Endothelial cell of umbilical vein (primary cell): ENCODE measurements around the gene FNDC3A. TPM values are rescaled to one million over a fixed set of nuclear protein-coding genes. Genes with fewer than 3 reads are reported as not detected.

Experiments
- BruUV-seq: library from RNA; stranded (reverse); fragments of 400-500 nt; replicated peaks from 2 replicates; lab custom pipeline; 2021; lab: Mats Ljungman, UMichigan
- CTCF ChIA-PET: fragments of 300-600, 350-600 bp; sonication (Branson Sonifier 250); formaldehyde crosslinking; loops from one replicate; lab custom pipeline; 2021; ENCODE audit warnings: antibody characterized with exemption, inconsistent platforms; lab: Charles Lee
- POLR2A ChIA-PET: fragments of 300-600, 350-600 bp; sonication (Branson Sonifier 250); formaldehyde crosslinking; loops from one replicate; lab custom pipeline; 2021; ENCODE audit warnings: antibody characterized with exemption, inconsistent platforms; lab: Charles Lee
- DNase-seq: peaks from one replicate; pipeline ENCODE4 v3.0.0-alpha.2; 2011; ENCODE audit warnings: low read depth, low spot score
- FAIRE-seq: peaks from 2 replicates; lab custom pipeline; 2011; peaks lifted over from hg19 to GRCh38; lab: Jason Lieb, UNC
- H2AFZ ChIP-seq: 2 replicates; pipeline ENCODE4 v1.6.0; 2012; ENCODE audit warnings: low read depth, low read length, control low read depth, inconsistent platforms
- H3K27ac ChIP-seq: 2 replicates; pipeline ENCODE4 v1.5.1; 2011; ENCODE audit warnings: low read depth, mild to moderate bottlenecking, control low read depth, low read length, moderate library complexity; ENCODE audit not compliant: insufficient read depth
- H3K27me3 ChIP-seq, 2 experiments: 2 replicates each; pipeline versions ENCODE4 v1.6.0 to v1.6.1; 2011; ENCODE audit warnings: low read length in 2 of 2, mixed read lengths in 1 of 2; ENCODE audit not compliant: control insufficient read depth in 2 of 2, insufficient read depth in 2 of 2
- H3K36me3 ChIP-seq, 2 experiments: 2 replicates in 1 of 2; 3 replicates in 1 of 2; pipeline ENCODE4 v1.5.1; 2011; ENCODE audit warnings: low read length in 2 of 2, mild to moderate bottlenecking in 1 of 2, moderate library complexity in 1 of 2; ENCODE audit not compliant: control insufficient read depth in 2 of 2, insufficient read depth in 2 of 2; ENCODE audit errors: extremely low read depth in 1 of 2
- H3K4me1 ChIP-seq: 3 replicates; pipeline ENCODE4 v1.5.1; 2011; ENCODE audit warnings: mild to moderate bottlenecking, low read length; ENCODE audit not compliant: control insufficient read depth, insufficient read depth; ENCODE audit errors: extremely low read depth
- H3K4me2 ChIP-seq: 2 replicates; pipeline ENCODE4 v1.6.1; 2011; ENCODE audit warnings: low read length, control low read depth, mixed read lengths; ENCODE audit not compliant: insufficient read depth
- H3K4me3 ChIP-seq, 3 experiments: fragments of 200-600 bp in 1 of 3; sonication (generic), shearing (Covaris generic) in 1 of 3; replicated peaks in 1 of 3; 2 replicates each; pipeline ENCODE4 v1.5.1; 2011 to 2016; ENCODE audit warnings: control low read depth in 3 of 3, low read length in 3 of 3, mild to moderate bottlenecking in 2 of 3, inconsistent platforms in 1 of 3, low read depth in 1 of 3, moderate library complexity in 1 of 3; ENCODE audit not compliant: insufficient read depth in 1 of 3
- H3K79me2 ChIP-seq: 2 replicates; pipeline ENCODE4 v1.6.0; 2012; ENCODE audit warnings: low read length, inconsistent platforms; ENCODE audit not compliant: control insufficient read depth, insufficient read depth
- H3K9ac ChIP-seq: replicated peaks from 2 replicates; pipeline ENCODE3; 2011; ENCODE audit warnings: low read length, control low read depth; ENCODE audit not compliant: insufficient read depth; ENCODE audit errors: extremely low read depth
- H3K9me1 ChIP-seq: replicated peaks from 3 replicates; pipeline ENCODE4 v1.6.0; 2011; ENCODE audit warnings: mild to moderate bottlenecking, low read length; ENCODE audit not compliant: control insufficient read depth, insufficient read depth; ENCODE audit errors: extremely low read depth
- H3K9me3 ChIP-seq: replicated peaks from 2 replicates; pipeline ENCODE4 v1.5.1; 2012; ENCODE audit warnings: low read length, inconsistent platforms; ENCODE audit not compliant: control insufficient read depth, insufficient read depth
- H4K20me1 ChIP-seq: replicated peaks from 2 replicates; pipeline ENCODE3; 2011; ENCODE audit warnings: mild to moderate bottlenecking, low read length; ENCODE audit not compliant: control insufficient read depth, insufficient read depth; ENCODE audit errors: extremely low read depth
- EZH2 ChIP-seq: IDR thresholded peaks from 2 replicates; pipeline ENCODE4 v1.6.1; 2012; ENCODE audit warnings: borderline replicate concordance, low read depth, mild to moderate bottlenecking, moderate library complexity, low read length, inconsistent platforms; ENCODE audit not compliant: severe bottlenecking
- FOS ChIP-seq: IDR thresholded peaks from 2 replicates; pipeline ENCODE4 v1.6.1; 2011; ENCODE audit warnings: mild to moderate bottlenecking, low read length, moderate library complexity, borderline replicate concordance; ENCODE audit not compliant: insufficient read depth
- GATA2 ChIP-seq: IDR thresholded peaks from 2 replicates; pipeline ENCODE4 v1.7.0; 2011; ENCODE audit warnings: low read depth, mild to moderate bottlenecking, moderate library complexity, mixed read lengths, low read length; ENCODE audit not compliant: insufficient read length, insufficient read depth
- JUN ChIP-seq: IDR thresholded peaks from 2 replicates; pipeline ENCODE4 v1.6.1; 2011; ENCODE audit warnings: borderline replicate concordance, low read depth; ENCODE audit not compliant: insufficient read length, insufficient read depth
- MYC ChIP-seq: IDR thresholded peaks from one replicate; pipeline ENCODE4 v1.6.1; 2011; ENCODE audit warnings: mild to moderate bottlenecking, low read depth, low read length
- POLR2A ChIP-seq: IDR thresholded peaks from 2 replicates; pipeline ENCODE4 v1.6.1; 2012; ENCODE audit warnings: low read depth, mild to moderate bottlenecking, control low read depth, low read length
- POLR2AphosphoS5 ChIP-seq: IDR thresholded peaks from 2 replicates; pipeline ENCODE4 v1.6.1; 2012; ENCODE audit warnings: low read depth, mild to moderate bottlenecking, control low read depth, low read length, moderate library complexity; ENCODE audit not compliant: insufficient read depth
- dilution Hi-C: fragments of 300-500 bp; cut with MboI; formaldehyde crosslinking; loops from one replicate; pipeline ENCODE4 v1.15.0; 2019; ENCODE audit warnings: low sequenced_read_pairs; ENCODE audit not compliant: extremely low pct_ligation_motif_present
- intact Hi-C: fragments of 100-400 bp; cut with micrococcal nuclease; formaldehyde crosslinking; loops from one replicate; pipeline ENCODE4 v1.10.0; 2022
- polyA plus RNA-seq, 4 experiments: library from polyadenylated mRNA; depleted of rRNA in 3 of 4; stranded (reverse) in 3 of 4; unstranded in 1 of 4; fragments of >200 nt; gene quantifications; 2 replicates each; pipeline versions ENCODE4 v1.2.1 to v1.2.3, GENCODE V29; 2011 to 2012; ENCODE audit warnings: missing spikeins in 1 of 4
- total RNA-seq: library from RNA; stranded (reverse); gene quantifications from 2 replicates; pipeline ENCODE4 v1.2.3, GENCODE V29; 2021
- TF ChIP-seq, protein P1 (sequence below), 2 donors: IDR thresholded peaks; 1 replicate in 1 of 2; 2 replicates in 1 of 2; pipeline ENCODE4 v1.5.1; 2011; ENCODE audit warnings: low read length in 2 of 2, mild to moderate bottlenecking in 2 of 2, moderate library complexity in 2 of 2, control low read depth in 1 of 2, inconsistent platforms in 1 of 2, low read depth in 1 of 2; ENCODE audit not compliant: insufficient read depth in 1 of 2; ENCODE audit errors: extremely low read depth in 1 of 2
- TF ChIP-seq, protein P2 (sequence below): IDR thresholded peaks from 2 replicates; pipeline ENCODE4 v1.6.1; 2011; ENCODE audit not compliant: insufficient read depth, insufficient read length

FNDC3A gene
- total and polyA plus RNA-seq, 2 donors (not counting 3 experiments of a cell fraction or from before 2014, with no cell fraction given) = 26.3 to 50.8 TPM

GRCh38 chr13:49234741-49235140 lies 259.0 kb downstream of the FNDC3A start:
- Histone ChIP-seq H3K4me2 (no peak overlapping the region), H3K4me3 (no peak overlapping the region), H3K36me3 (no peaks in the 10 kb centered on the region), H3K9me1 (no peaks in the 10 kb centered on the region), H3K4me1 (no peaks in the 10 kb centered on the region), H4K20me1 (no peaks in the 10 kb centered on the region), H3K27ac (no peak overlapping the region), H3K9me3 (no peaks in the 10 kb centered on the region), H3K27me3 (peaks cover 2% of the 10 kb centered on the region in 2 experiments), H2AFZ (no peak overlapping the region), H3K79me2 (no peaks in the 10 kb centered on the region), H3K9ac (no peak overlapping the region)
- no TSS peak for BruUV-seq
- intact Hi-C loops = no loop called here
- ChIA-PET POLR2A (no interaction called here), CTCF (no interaction called here)
- dilution Hi-C loops = no loop called here
- no peak for TF ChIP-seq POLR2AphosphoS5
- TF ChIP-seq JUN = no peak
- TF ChIP-seq GATA2 = no peak
- TF ChIP-seq EZH2 = no peak
- no peak for TF ChIP-seq FOS
- no peak for TF ChIP-seq MYC
- TF ChIP-seq, protein P1, sequence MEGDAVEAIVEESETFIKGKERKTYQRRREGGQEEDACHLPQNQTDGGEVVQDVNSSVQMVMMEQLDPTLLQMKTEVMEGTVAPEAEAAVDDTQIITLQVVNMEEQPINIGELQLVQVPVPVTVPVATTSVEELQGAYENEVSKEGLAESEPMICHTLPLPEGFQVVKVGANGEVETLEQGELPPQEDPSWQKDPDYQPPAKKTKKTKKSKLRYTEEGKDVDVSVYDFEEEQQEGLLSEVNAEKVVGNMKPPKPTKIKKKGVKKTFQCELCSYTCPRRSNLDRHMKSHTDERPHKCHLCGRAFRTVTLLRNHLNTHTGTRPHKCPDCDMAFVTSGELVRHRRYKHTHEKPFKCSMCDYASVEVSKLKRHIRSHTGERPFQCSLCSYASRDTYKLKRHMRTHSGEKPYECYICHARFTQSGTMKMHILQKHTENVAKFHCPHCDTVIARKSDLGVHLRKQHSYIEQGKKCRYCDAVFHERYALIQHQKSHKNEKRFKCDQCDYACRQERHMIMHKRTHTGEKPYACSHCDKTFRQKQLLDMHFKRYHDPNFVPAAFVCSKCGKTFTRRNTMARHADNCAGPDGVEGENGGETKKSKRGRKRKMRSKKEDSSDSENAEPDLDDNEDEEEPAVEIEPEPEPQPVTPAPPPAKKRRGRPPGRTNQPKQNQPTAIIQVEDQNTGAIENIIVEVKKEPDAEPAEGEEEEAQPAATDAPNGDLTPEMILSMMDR (IDR thresholded peaks at IDR 0.05; ENCODE audit: extremely low read depth in 1 of 2, insufficient read depth in 1 of 2, low read depth in 1 of 2, low read length in 2 of 2) = no peak
- TF ChIP-seq POLR2A = no peak
- TF ChIP-seq, protein P2, sequence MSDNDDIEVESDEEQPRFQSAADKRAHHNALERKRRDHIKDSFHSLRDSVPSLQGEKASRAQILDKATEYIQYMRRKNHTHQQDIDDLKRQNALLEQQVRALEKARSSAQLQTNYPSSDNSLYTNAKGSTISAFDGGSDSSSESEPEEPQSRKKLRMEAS = no peak
- FAIRE-seq = no peak
- DNase-seq = no peak
